Muscle of arm (tissue), 14 donors: ENCODE data around the gene WNT9A. TPM values are rescaled to one million over a fixed set of nuclear protein-coding genes. Genes with fewer than 3 reads are reported as not detected.
"Not testable (repeated sequence)": the region's sequence is repeated elsewhere in the genome, so short reads cannot be mapped to it uniquely, and the experiment has no call there.

Source experiments
- DNase-seq: peaks from one replicate; pipeline ENCODE4 v3.0.0-alpha.2; 2013
- long read RNA-seq, 11 donors: transcript quantifications; one replicate each; lab custom pipeline, GENCODE V29; 2026
- polyA plus RNA-seq, 12 donors: library from polyadenylated mRNA; unstranded; fragments of 120-200 nt; gene quantifications; one replicate each; pipeline ENCODE4 v1.2.1, GENCODE V29; 2013; ENCODE audit not compliant: insufficient read length in 12 of 12

WNT9A gene, protein sequence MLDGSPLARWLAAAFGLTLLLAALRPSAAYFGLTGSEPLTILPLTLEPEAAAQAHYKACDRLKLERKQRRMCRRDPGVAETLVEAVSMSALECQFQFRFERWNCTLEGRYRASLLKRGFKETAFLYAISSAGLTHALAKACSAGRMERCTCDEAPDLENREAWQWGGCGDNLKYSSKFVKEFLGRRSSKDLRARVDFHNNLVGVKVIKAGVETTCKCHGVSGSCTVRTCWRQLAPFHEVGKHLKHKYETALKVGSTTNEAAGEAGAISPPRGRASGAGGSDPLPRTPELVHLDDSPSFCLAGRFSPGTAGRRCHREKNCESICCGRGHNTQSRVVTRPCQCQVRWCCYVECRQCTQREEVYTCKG
- 10 to 100 TPM in 2 of 12 donors, 1 to 10 TPM in 9, not detected in 1; 3.5 to 15.2 (median 6.3) TPM for polyA plus RNA-seq
- long read RNA-seq, donor 1, partial matches to known transcripts = 0 of 1 reads
- long read RNA-seq, donor 1, other reads (novel, unspliced or antisense) = 0 of 1 reads
- long read RNA-seq, donor 2, partial matches to known transcripts = 192 of 199 reads
- long read RNA-seq, donor 2, other reads (novel, unspliced or antisense) = 6 of 199 reads
- long read RNA-seq, donor 3 = 0 reads
- long read RNA-seq, donor 4, partial matches to known transcripts = 0 of 1 reads
- long read RNA-seq, donor 4, other reads (novel, unspliced or antisense) = 0 of 1 reads
- long read RNA-seq, donor 5, partial matches to known transcripts = 0 of 3 reads
- long read RNA-seq, donor 5, other reads (novel, unspliced or antisense) = 0 of 3 reads
- long read RNA-seq, donor 6, partial matches to known transcripts = 0 of 2 reads
- long read RNA-seq, donor 6, other reads (novel, unspliced or antisense) = 0 of 2 reads
- long read RNA-seq, donor 7 = 0 reads
- long read RNA-seq, donor 8, partial matches to known transcripts = 0 of 2 reads
- long read RNA-seq, donor 8, other reads (novel, unspliced or antisense) = 0 of 2 reads
- long read RNA-seq, donor 9, partial matches to known transcripts = 0 of 3 reads
- long read RNA-seq, donor 9, other reads (novel, unspliced or antisense) = 0 of 3 reads
- long read RNA-seq, donor 10, partial matches to known transcripts = 0 of 4 reads
- long read RNA-seq, donor 10, other reads (novel, unspliced or antisense) = 0 of 4 reads
- long read RNA-seq, donor 11, partial matches to known transcripts = 0 of 2 reads
- long read RNA-seq, donor 11, other reads (novel, unspliced or antisense) = 0 of 2 reads

DNA sequence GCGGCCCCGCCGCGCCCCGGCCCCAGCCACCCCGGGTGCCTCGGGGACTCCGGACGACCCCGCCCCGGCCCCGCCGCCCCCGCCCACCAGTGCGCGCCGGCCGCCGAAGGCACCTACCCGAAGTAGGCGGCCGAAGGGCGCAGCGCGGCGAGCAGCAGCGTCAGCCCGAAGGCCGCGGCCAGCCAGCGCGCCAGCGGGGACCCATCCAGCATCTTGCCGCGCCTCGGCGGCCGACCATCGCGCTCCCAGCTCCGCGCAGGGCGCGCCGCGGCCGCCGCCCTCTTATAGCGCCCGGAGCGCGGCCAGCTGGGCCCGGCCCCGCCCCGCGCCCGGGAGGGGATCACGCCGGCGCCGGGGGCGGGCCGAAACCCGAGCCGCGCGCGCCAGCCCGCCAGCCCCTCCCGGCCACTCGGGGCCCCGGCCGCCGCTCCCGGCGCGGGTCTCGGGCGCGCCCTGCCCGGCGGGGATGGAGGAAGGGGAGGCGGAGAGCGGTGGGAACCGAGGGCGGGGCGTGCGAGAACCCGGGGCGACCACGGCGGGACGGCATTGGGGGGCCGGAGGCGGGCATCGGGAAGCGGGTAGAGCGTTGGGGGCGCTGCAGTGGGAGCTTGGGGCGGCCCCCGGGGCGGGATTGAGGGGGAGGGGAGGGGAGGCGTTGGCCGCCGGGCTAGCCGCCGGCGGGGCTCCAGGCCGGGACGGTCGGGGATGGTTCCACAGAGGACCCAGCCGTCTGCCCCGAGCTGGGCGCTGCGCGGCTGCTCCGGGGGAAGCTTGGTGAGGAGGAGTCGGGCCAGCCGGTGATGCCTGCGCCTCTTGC is at the start of gene WNT9A:
TSS of gene WNT9A (minus strand) at position 257 of the 817 bp plus-strand sequence. CDS start at position 212, 45 bp downstream.
- peak; percentile 65 for DNase-seq

DNA sequence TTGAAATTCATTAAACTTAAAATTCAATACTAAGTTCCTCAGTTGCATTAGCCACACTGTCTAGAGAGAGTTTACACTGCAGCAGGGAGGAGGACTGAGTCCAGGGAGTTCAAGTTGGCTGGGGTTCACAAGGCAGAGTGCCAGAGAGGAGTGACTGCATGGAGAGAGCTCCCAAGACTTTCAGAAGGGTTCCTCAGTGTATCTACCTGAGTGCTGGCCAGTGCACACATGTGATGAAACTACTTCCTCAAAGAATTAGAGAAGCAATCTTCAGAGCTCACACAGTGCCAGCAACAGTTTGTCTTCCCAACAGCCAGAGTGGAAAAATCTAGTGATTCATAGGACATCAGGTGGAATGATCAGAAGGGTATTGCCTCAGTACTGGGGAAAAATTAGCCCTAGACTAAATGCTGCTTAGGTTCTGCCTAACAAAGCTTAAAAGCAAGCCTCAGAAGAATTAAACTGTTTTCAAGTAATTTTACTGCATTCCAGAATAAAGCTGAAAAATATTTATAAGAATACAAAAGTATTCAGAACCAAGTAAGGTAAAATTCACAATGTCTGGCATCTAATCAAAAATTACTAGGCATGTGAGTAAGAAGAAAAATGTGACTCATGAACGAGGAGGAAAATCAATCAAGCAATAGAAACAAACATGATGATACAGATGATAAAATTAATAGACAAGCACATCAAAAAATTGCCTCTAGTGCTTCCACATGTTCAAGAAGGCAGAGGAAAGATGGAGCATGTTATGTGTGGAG is 48.6 kb upstream of the WNT9A start:
- no peak for DNase-seq

DNA sequence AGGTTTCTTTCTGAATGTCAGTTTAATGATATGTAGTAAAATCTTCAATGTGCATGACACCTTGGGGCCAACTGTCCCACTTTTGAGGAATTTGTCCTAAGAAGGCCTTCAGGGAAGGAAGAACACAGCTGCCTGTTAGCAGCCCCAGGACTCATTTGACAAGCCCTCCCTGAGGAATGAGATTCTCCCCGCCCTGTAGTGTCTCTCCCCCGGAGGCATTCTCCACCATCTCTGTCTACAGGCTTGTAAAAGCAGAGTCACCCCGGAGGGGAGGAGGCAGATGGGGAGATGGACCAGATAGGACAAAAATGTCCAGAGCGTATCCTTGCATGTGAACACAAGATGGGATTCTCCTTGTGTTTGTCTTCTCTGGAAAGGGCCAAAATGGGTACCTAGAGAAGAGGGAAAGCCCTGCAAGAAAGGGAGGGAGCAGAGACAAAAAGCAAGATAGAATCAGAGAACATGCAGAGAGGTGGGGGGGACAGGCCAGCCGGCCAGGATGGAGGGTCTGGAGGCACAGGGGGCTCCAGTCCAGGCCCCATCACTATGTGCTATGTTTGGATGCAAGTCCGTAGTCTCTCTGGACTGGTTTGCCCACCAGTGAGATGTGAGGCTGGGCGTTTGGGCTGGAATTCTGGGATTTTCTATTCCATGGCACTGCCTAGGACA is 47.0 kb upstream of the WNT9A start:
- DNase-seq = no peak

DNA sequence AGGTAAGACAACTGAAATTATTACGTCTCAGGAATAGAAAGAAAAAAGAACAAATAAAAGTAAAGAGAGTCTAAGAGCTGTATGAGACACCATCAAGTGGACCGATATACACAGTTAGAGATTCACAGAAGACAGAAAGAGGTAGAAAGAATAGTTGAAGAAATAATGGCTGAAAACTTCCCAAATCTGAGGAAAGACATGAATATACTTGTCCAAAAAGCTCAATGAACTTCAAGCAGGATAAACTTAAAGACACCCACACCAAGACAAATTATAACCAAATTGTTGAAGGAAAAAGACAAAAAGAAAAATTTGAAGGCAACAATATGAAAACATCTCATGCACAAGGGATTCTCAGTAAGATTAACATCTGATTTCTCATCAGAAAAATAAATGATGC is 39.4 kb upstream of the WNT9A start:
- DNase-seq = no peak

DNA sequence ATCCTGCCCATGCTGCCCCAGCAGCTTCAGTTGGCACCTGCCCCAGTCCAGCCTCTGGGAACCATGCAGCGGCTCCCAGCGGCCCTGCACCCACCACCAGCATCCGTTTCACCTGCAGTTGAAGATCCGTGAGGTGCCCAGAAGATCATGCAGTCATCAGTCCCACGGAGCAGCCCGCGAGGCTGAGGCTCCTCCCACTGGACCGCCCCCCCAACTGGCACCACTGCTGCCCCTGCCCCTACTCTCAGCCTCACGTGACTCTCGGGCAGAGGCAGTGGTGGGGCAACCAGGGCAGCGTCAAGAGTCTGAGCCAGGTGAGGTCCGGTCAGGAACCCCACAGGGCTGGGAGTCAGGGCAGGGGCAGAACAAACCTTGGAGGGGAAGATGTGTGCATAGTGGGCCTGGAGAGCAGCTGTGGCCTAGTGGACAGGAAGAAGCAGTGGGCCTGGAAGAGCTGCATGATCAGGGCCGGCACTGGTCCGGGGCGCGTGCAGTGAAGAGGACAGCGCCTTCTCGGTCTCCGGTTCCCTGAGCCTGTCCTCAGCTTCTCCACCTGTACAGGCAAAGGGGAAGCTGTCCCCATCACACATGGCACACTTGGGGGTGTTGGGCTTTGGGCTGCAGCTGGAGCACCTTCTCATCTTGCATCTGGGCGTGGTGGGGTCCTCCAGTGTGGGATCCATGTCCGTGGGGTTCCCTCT is 28.0 kb upstream of the WNT9A start:
- not testable (repeated sequence) for DNase-seq

DNA sequence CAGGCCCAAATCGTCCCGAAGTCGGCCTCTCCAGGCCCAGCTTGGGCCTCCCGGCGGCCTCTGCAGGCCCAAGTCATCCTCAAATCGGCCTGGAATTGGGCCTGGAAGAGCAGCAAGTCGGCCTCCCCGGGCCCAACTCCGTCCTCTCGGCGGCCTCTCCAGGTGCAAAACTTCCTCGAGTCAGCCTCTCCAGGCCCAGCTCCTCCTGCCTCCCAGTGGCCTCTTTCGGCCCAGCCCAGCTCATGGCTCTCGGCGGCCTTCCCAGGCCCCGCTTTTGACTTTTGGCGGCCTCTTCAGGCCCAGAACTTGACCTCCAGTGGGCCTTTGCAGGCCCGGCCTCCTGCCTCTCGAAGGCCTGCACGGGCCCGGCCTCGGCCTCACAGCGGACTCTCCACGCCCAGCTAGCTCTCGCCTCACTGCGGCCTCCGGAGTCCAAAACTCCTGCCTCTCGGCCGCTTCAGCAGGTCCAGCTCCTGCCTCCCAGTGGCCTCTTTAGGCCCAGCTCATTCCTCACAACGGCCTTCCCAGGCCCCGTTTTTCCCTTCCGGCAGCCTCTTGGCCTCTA is 26.1 kb upstream of the WNT9A start:
- not testable (repeated sequence) for DNase-seq

DNA sequence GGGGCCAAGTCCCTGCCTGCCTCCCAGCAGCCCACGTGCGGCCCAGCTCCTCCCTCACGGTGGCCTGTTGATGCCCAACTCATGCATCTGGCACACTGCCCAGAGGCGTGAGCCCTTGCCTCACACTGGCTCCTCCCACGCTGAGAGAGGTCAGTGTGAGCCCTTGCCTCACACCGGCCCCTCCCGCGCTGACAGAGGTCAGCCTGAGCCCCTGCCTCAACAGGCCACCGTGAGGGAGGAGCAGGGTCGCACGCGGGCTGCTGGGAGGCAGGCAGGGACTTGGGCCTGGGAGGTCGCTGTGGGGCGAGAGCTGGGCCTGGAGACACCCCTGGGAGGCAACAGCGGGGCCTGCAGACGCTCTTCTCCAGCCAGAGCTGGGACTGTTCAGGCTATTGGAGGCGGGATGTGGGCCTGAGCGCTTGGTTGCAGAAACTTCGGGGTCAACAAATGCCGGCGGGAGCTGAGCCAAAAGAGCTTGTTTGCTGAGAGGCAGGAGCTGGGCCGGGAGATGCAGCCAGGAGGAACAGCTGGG is 25.2 kb upstream of the WNT9A start:
- not testable (repeated sequence) for DNase-seq

DNA sequence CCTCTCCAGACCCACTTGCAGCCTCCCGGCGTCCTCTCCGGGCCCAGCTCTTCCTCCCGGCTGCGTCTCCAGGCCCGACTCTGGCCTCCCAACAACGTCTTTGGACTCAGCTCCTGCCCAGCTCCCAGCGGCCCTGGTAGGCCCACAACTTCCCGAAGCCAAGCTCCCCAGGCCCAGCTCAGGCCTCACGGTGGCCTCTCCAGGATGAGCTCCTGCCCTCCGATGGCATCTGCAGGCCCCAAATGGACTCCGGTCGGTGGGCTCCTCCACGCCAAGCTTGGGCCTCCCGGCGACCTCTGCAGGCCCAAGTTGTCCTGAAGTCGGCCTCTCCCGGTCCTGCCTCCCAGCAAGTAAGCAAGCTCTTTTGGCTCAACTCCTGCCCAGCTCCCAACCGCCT is 24.5 kb upstream of the WNT9A start:
- not testable (repeated sequence) for DNase-seq

DNA sequence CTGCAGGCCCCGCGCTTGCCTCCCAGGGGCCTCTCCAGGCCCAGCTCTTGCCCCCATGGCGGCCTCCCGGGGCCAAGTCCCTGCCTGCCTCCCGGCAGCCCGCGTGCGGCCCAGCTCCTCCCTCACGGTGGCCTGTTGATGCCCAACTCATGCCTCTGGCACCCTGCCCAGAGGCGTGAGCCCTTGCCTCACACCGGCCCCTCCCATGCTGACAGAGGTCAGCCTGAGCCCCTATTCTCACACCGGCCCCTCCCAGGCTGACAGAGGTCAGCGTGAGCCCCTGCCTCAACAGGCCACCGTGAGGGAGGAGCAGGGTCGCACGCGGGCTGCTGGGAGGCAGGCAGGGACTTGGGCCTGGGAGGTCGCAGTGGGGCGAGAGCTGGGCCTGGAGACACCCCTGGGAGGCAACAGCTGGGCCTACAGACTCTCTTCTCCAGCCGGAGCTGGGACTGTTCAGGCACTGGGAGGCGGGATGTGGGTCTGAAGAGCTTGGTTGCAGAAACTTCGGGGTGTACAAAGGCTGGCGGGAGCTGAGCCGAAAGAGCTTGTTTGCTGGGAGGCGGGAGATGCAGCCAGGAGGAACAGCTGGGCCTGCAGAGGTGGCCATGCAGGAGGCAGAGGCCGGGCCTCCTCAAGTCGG is 24.0 kb upstream of the WNT9A start:
- not testable (repeated sequence) for DNase-seq

DNA sequence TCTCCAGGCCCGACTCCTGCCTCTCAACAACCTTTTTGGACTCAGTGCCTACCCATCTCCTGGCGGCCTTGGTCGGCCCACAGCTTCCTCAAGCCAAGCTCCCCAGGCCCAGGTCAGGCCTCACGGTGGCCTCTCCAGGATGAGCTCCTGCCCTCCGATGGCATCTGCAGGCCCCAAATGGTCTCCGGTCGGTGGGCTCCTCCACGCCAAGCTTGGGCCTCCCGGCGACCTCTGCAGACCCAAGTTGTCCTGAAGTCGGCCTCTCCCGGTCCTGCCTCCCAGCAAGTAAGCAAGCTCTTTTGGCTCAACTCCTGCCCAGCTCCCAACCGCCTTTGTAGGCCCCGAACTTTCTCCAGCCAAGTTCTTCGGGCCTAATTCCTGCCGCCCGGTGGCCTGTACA is 23.5 kb upstream of the WNT9A start:
- not testable (repeated sequence) for DNase-seq

DNA sequence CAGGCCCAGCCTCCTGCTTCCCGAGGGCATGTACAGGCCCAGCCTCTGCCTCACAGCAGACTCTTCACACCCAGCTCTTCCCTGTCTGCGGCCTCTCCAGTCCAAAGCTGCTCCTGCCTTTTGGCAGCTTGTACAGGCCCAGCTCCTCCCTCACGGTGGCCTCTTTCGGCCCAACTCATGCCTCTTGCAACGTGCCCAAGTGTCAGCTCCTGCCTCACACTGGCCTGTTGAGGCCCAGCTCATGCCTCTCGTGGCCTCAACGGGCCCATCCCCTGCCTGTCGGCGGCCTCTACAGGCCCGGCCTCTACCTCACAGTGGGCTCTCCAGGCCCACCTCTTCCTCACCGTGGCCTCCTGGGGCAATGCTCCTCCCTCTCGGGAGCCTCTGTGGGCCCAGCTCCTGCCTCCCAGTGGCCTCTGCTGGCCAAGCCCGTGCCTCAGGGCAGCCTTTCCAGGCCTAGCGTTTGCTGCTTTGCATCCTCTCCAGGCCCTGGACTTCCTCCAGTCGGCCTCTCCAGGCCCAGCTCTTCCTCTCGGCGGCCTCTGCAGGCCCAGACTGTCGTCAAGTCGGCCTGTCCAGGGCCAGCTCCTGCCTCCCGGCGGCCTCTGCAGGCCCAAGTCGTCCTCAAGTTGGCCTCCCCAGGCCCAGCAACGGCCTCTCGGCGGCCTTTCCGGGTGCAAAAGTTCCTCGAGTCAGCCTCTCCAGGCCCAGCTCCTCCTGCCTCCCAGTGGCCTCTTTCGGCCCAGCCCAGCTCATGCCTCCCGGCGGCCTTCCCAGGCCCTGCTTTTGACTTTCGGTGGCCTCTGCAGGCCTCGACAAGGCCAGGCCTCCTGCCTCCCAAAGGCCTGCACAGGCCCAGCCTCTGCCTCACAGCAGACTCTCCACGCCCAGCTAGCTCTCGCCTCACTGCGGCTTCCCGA is 22.6 kb upstream of the WNT9A start:
- not testable (repeated sequence) for DNase-seq

DNA sequence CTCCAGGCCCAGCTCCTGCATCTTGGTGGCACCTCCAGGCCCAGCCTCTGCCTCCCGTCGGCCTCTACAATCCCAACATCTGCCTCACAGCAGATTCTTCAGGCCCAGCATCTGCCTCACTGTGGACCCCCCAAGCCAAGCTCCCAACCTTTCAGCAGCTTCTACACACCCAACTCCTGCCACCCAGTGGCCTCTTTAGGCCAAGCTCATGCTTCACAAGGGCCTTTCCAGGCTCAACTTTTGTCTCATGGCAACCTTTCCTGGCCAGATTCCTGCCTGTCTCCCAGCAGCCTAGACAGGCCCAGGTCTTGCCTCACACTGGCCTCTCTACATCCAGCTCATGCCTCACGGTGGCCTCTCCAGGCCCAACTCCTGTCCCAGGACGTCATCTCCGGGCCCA is 20.1 kb upstream of the WNT9A start:
- not testable (repeated sequence) for DNase-seq

DNA sequence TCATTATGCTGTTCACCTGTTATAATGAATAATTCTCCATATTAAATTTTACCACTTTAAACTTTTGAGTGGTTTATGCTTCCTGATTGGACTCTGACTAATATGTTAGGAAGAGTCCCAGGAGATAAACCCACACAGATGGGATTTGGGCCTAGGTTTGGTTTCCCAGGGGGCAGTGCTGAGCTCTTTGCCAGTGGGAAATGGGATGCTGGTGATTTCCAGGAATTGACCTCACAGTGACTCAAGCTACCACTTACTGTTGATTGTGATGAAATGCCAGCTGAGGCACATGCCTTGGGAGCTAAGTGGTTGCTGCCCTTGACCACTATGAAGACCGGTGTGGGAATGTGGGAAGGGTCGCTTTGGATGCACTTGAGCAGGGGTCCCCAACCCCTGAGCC is 19.0 kb upstream of the WNT9A start:
- DNase-seq = not testable (repeated sequence)

DNA sequence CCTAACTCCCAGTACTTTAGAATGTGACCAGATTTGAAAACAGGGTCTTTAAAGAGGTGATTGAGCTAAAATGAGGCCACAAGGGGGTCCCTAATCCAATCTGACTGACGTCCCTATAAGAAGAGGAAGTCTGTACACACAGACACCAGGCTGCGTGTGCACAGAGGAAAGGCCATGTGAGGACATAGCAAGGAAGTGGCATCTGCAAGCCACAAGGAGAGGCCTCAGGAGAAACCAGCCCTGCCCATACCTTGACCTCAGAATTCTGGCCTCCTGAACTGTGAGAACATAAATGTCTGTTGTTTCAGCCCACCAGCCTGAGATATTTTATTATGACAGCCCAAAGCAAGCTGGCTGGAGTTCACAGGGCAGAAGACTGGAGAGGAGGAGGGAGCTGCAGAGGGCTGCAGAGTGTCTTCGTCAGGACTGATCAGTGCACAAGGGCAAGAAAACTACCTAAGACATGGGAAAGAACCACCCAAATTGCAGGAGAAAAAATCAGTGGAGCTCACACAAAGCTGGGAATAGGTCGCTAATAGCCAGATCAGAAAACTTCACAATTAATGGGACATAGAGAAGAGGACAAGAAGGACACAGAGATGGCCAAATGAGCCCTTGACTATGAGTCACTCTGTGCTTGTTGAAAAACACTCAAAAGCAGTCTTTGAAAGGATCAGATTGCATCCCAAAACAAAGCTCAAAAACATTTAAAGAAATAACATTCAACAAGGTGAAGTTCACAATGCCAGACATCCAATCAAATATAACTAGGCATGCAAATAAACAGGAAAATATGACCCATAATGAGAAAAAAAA is 14.1 kb upstream of the WNT9A start:
- no peak for DNase-seq

DNA sequence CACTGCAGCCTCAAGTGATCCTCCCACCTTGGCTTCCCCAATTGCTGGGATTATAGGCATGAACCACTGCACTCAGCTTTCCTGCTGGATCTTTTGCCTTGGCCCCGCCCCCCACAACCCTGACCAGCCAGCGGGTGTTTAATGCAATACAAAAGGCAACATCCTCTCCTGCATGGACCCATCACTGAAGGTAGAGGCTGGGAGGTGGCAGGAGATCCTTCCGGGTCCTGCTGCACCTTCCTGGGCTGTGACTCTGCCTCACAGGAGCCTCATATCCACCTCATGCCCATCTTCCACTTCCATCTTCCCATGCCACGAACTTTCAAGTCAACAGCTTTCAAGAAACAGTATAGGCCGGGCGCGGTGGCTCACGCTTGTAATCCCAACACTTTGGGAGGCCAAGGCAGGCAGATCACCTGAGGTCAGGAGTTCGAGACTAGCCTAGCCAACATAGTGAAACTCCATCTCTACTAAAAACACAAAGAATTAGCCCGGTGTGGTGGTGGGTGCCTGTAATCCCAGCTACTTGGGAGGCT is 11.7 kb upstream of the WNT9A start:
- DNase-seq = no peak
